Measurements from ENCODE around the gene GATAD2A. TPM values are rescaled to one million over a fixed set of nuclear protein-coding genes. Genes with fewer than 3 reads are reported as not detected.

Gene GATAD2A
- total RNA-seq, 2 donors from 2014 or later, result 41.7 to 138 TPM

- WGBS, result 65% methylated on average over 13 of the region's 13 CpGs
- peaks cover 2% of the 10 kb centered on the region for H3K27me3 ChIP-seq (replicated peaks; ENCODE audit: insufficient read depth)
- intact Hi-C loops (cut with DNase I), result no loop called here
Observed at GRCh38 chr19:19548915-19549759, 143.7 kb downstream of the GATAD2A start.

GRCh38 chr19:19549804-19550464, 144.5 kb downstream of the GATAD2A start:
- H3K4me1 ChIP-seq (replicated peaks), result no peaks in the 10 kb centered on the region
- H3K27me3 ChIP-seq (replicated peaks; ENCODE audit: insufficient read depth), result peaks cover 2% of the 10 kb centered on the region
- intact Hi-C loops (cut with DNase I), result no loop called here
- 74% methylated on average over 20 of the region's 23 CpGs for WGBS
- H3K27ac ChIP-seq, result no peak overlapping the region
- H3K36me3 ChIP-seq, result no peaks in the 10 kb centered on the region
- no peak for DNase-seq (ENCODE audit: low spot score)
- no peak for TF ChIP-seq CTCF (IDR thresholded peaks at IDR 0.05)
- no peak for TF ChIP-seq POLR2A (IDR thresholded peaks at IDR 0.05)
- no peak for TF ChIP-seq POLR2AphosphoS5 (IDR thresholded peaks at IDR 0.05)
- H3K9me3 ChIP-seq, result no peaks in the 10 kb centered on the region
- H3K4me3 ChIP-seq, result no peak overlapping the region

More at GRCh38 chr19:19548915-19549759, 143.7 kb downstream of the GATAD2A start:
- H3K9me3 ChIP-seq, result no peaks in the 10 kb centered on the region
- TF ChIP-seq POLR2A (IDR thresholded peaks at IDR 0.05) (no peak), CTCF (IDR thresholded peaks at IDR 0.05) (no peak), POLR2AphosphoS5 (IDR thresholded peaks at IDR 0.05) (no peak)
- H3K4me1 ChIP-seq (replicated peaks), result no peaks in the 10 kb centered on the region
- H3K36me3 ChIP-seq, result no peaks in the 10 kb centered on the region
- no peak overlapping the region for H3K4me3 ChIP-seq
- no peak for DNase-seq (ENCODE audit: low spot score)
- no peak overlapping the region for H3K27ac ChIP-seq

GRCh38 chr19:19550485-19550929, 145.0 kb downstream of the GATAD2A start:
- no peak overlapping the region for H3K27ac ChIP-seq
- peaks cover 2% of the 10 kb centered on the region for H3K27me3 ChIP-seq (replicated peaks; ENCODE audit: insufficient read depth)
- H3K4me3 ChIP-seq, result no peak overlapping the region
- no peaks in the 10 kb centered on the region for H3K4me1 ChIP-seq (replicated peaks)
- TF ChIP-seq CTCF (IDR thresholded peaks at IDR 0.05), result no peak
- TF ChIP-seq POLR2A (IDR thresholded peaks at IDR 0.05), result no peak
- TF ChIP-seq POLR2AphosphoS5 (IDR thresholded peaks at IDR 0.05), result no peak
- intact Hi-C loops (cut with DNase I), result no loop called here
- 37% methylated on average over 7 of the region's 8 CpGs for WGBS
- no peaks in the 10 kb centered on the region for H3K9me3 ChIP-seq
- no peak for DNase-seq (ENCODE audit: low spot score)
- H3K36me3 ChIP-seq, result no peaks in the 10 kb centered on the region

- TF ChIP-seq CTCF (IDR thresholded peaks at IDR 0.05) (no peak), POLR2AphosphoS5 (IDR thresholded peaks at IDR 0.05) (no peak), POLR2A (IDR thresholded peaks at IDR 0.05) (no peak)
- H3K36me3 ChIP-seq, result no peaks in the 10 kb centered on the region
- peaks cover 2% of the 10 kb centered on the region for H3K27me3 ChIP-seq (replicated peaks; ENCODE audit: insufficient read depth)
- intact Hi-C loops (cut with DNase I), result no loop called here
- no peak for DNase-seq (ENCODE audit: low spot score)
- no peak overlapping the region for H3K4me3 ChIP-seq
- no peaks in the 10 kb centered on the region for H3K4me1 ChIP-seq (replicated peaks)
- 72% methylated on average over 9 of the region's 10 CpGs for WGBS
- no peaks in the 10 kb centered on the region for H3K9me3 ChIP-seq
- no peak overlapping the region for H3K27ac ChIP-seq
Observed at GRCh38 chr19:19550972-19551852, 145.7 kb downstream of the GATAD2A start.

Measured in prostate gland (tissue), 2 donors.